ENCODE data around the gene PTPRM.

DNA sequence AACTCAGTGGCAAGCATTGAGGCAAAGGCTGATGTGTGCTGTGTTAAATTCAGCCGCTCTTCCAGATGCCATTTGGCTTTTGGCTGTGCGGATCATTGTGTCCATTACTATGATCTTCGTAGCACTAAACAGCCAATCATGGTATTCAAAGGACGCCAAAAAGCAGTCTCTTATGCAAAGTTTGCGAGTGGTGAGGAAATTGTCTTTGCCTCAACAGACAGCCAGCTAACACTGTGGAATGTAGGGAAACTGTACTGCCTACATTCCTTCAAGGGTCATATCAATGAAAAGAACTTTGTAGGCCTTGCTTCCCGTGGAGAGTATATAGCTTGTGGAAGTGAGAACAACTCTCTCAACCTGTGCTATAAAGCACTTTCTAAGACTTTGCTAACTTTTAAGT lies 846.6 kb downstream of the PTPRM start:
- TF ChIP-seq RXRA (IDR thresholded peaks at IDR 0.05; ENCODE audit: borderline replicate concordance, low read depth), result no peak
- TF ChIP-seq, protein P1, sequence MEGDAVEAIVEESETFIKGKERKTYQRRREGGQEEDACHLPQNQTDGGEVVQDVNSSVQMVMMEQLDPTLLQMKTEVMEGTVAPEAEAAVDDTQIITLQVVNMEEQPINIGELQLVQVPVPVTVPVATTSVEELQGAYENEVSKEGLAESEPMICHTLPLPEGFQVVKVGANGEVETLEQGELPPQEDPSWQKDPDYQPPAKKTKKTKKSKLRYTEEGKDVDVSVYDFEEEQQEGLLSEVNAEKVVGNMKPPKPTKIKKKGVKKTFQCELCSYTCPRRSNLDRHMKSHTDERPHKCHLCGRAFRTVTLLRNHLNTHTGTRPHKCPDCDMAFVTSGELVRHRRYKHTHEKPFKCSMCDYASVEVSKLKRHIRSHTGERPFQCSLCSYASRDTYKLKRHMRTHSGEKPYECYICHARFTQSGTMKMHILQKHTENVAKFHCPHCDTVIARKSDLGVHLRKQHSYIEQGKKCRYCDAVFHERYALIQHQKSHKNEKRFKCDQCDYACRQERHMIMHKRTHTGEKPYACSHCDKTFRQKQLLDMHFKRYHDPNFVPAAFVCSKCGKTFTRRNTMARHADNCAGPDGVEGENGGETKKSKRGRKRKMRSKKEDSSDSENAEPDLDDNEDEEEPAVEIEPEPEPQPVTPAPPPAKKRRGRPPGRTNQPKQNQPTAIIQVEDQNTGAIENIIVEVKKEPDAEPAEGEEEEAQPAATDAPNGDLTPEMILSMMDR (IDR thresholded peaks at IDR 0.05), result no peak
- no peak for TF ChIP-seq JUND (IDR thresholded peaks at IDR 0.05)
- no peak for TF ChIP-seq POLR2AphosphoS5 (IDR thresholded peaks at IDR 0.05; ENCODE audit: low read depth, low read length)
- TF ChIP-seq, protein P2, sequence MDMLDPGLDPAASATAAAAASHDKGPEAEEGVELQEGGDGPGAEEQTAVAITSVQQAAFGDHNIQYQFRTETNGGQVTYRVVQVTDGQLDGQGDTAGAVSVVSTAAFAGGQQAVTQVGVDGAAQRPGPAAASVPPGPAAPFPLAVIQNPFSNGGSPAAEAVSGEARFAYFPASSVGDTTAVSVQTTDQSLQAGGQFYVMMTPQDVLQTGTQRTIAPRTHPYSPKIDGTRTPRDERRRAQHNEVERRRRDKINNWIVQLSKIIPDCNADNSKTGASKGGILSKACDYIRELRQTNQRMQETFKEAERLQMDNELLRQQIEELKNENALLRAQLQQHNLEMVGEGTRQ (IDR thresholded peaks at IDR 0.05; ENCODE audit: borderline replicate concordance, low read depth, low read length), result no peak
- no peak for TF ChIP-seq SIN3A (IDR thresholded peaks at IDR 0.05; ENCODE audit: borderline replicate concordance, low read depth, low read length)
